Measurements from ENCODE around the gene FAM149A.

Gene FAM149A

GRCh38 chr4:186107947-186108346, 3.4 kb downstream of the FAM149A start:
- DNase-seq: no peak

GRCh38 chr4:186108391-186108790, 3.9 kb downstream of the FAM149A start:
- DNase-seq: no peak

GRCh38 chr4:186109245-186109644, 4.7 kb downstream of the FAM149A start:
- no peak for DNase-seq

GRCh38 chr4:186116697-186117096, 12.2 kb downstream of the FAM149A start:
- no peak for DNase-seq

GRCh38 chr4:186118582-186118981, 14.1 kb downstream of the FAM149A start:
- DNase-seq: no peak

GRCh38 chr4:186121057-186121456, 16.6 kb downstream of the FAM149A start:
- no peak for DNase-seq

GRCh38 chr4:186128842-186129241, 24.3 kb downstream of the FAM149A start:
- no peak for DNase-seq

- no peak for DNase-seq
Observed at GRCh38 chr4:186131935-186132334, 27.4 kb downstream of the FAM149A start.

- no peak for DNase-seq
Observed at GRCh38 chr4:186132577-186133242, 28.2 kb downstream of the FAM149A start.

- DNase-seq: no peak
Observed at GRCh38 chr4:186134257-186134656, 29.8 kb downstream of the FAM149A start.

GRCh38 chr4:186134861-186135260, 30.4 kb downstream of the FAM149A start:
- DNase-seq: no peak

- DNase-seq: no peak
Observed at GRCh38 chr4:186137196-186137794, 32.8 kb downstream of the FAM149A start.

GRCh38 chr4:186144198-186144945, 39.9 kb downstream of the FAM149A start:
- peak; percentile 5 for DNase-seq

- no peak for DNase-seq
Observed at GRCh38 chr4:186144946-186145569, 40.6 kb downstream of the FAM149A start.

GRCh38 chr4:186146458-186146857, 42.0 kb downstream of the FAM149A start:
- no peak for DNase-seq

- DNase-seq: no peak
Observed at GRCh38 chr4:186148336-186148975, 44.0 kb downstream of the FAM149A start.

- no peak for DNase-seq
Observed at GRCh38 chr4:186149872-186150271, 45.4 kb downstream of the FAM149A start.

GRCh38 chr4:186150926-186151325, 46.4 kb downstream of the FAM149A start:
- no peak for DNase-seq

GRCh38 chr4:186151499-186151898, 47.0 kb downstream of the FAM149A start:
- no peak for DNase-seq

GRCh38 chr4:186158021-186158813, 53.7 kb downstream of the FAM149A start:
- DNase-seq: no peak

GRCh38 chr4:186158966-186159365, 54.5 kb downstream of the FAM149A start:
- no peak for DNase-seq

GRCh38 chr4:186159613-186160012, 55.1 kb downstream of the FAM149A start:
- DNase-seq: no peak

Measured in DMS 273 treated with DMSO at 0.1 percent for 48 hours (cell line).